GM12872 (cell line): ENCODE results near the gene HLA-DQB2.

Source experiments
- CTCF ChIP-seq: IDR thresholded peaks from 3 replicates; pipeline ENCODE4 v1.5.1; 2011; ENCODE audit warnings: low read depth, mild to moderate bottlenecking, low read length, moderate library complexity; ENCODE audit not compliant: insufficient read depth

The HLA-DQB2 gene

GRCh38 chr6:32794510-32794909, 31.2 kb upstream of the HLA-DQB2 start:
- TF ChIP-seq CTCF, result no peak

- TF ChIP-seq CTCF, result no peak
These were observed 29.6 kb upstream of the HLA-DQB2 start for GRCh38 chr6:32792901-32793435.

GRCh38 chr6:32790306-32790705, 27.0 kb upstream of the HLA-DQB2 start:
- no peak for TF ChIP-seq CTCF

- peak; percentile 70 for TF ChIP-seq CTCF
These were observed 22.6 kb upstream of the HLA-DQB2 start for GRCh38 chr6:32785781-32786533.

GRCh38 chr6:32779036-32779435, 15.7 kb upstream of the HLA-DQB2 start:
- no peak for TF ChIP-seq CTCF

- no peak for TF ChIP-seq CTCF
These were observed 11.7 kb upstream of the HLA-DQB2 start for GRCh38 chr6:32775071-32775470.

GRCh38 chr6:32774426-32774825, 11.1 kb upstream of the HLA-DQB2 start:
- TF ChIP-seq CTCF, result no peak
